OCI-LY3 (cell line): ENCODE results near the gene TXNDC11.

ENCODE experiments used
- H2AFZ ChIP-seq: fragments of 200-600, 300-600 bp; shearing (Covaris generic); 2 replicates; pipeline ENCODE4 v1.6.0; 2014; ENCODE audit warnings: antibody characterized with exemption, low read depth, low read length
- H3K27ac ChIP-seq: fragments of 200-600, 300-600 bp; sonication (generic); 2 replicates; pipeline ENCODE4 v1.5.1; 2014; ENCODE audit warnings: mild to moderate bottlenecking, low read length, moderate library complexity, mixed read lengths
- H3K27me3 ChIP-seq: fragments of 200-600, 300-600 bp; sonication (generic); 2 replicates; pipeline ENCODE4 v1.6.1; 2014; ENCODE audit warnings: low read depth, low read length, mixed read lengths
- H3K36me3 ChIP-seq: fragments of 200-600, 300-600 bp; sonication (generic); replicated peaks from 2 replicates; pipeline ENCODE3; 2014; ENCODE audit warnings: low read depth, low read length, mixed read lengths
- H3K4me1 ChIP-seq: fragments of 300-600, 200-600 bp; sonication (generic); 2 replicates; pipeline ENCODE4 v1.6.1; 2014; ENCODE audit warnings: low read length, mixed read lengths
- H3K4me2 ChIP-seq: fragments of 200-600, 300-600 bp; sonication (generic); 2 replicates; pipeline ENCODE4 v1.6.1; 2014; ENCODE audit warnings: low read length, mixed read lengths
- H3K4me3 ChIP-seq: fragments of 300-600, 200-600 bp; sonication (generic); 2 replicates; pipeline ENCODE4 v1.5.1; 2014; ENCODE audit warnings: antibody characterized with exemption, mild to moderate bottlenecking, low read length, moderate library complexity
- H3K79me2 ChIP-seq: fragments of 300-600, 200-600 bp; shearing (Covaris generic); 2 replicates; pipeline ENCODE4 v1.6.1; 2014; ENCODE audit warnings: mild to moderate bottlenecking, low read length, mixed read lengths
- H3K9ac ChIP-seq: fragments of 300-600, 200-600 bp; shearing (Covaris generic); 2 replicates; pipeline ENCODE4 v1.6.0; 2014; ENCODE audit warnings: mild to moderate bottlenecking, low read length, moderate library complexity
- H3K9me3 ChIP-seq: fragments of 200-600, 300-600 bp; shearing (Covaris generic); 2 replicates; pipeline ENCODE4 v1.6.1; 2014; ENCODE audit warnings: low read length, mixed read lengths; ENCODE audit not compliant: insufficient read depth
- H4K20me1 ChIP-seq: fragments of 200-600, 300-600 bp; sonication (generic); 2 replicates; pipeline ENCODE4 v1.6.1; 2016; ENCODE audit warnings: low read length, mixed read lengths; ENCODE audit not compliant: insufficient read depth
- EZH2phosphoT487 ChIP-seq: fragments of 200-600 bp; shearing (Covaris generic); IDR thresholded peaks from 2 replicates; pipeline ENCODE4 v1.6.1; 2018; ENCODE audit warnings: antibody characterized with exemption, mixed run types, low read depth
- TF ChIP-seq, protein P1 (sequence below): fragments of 200-600, 300-600 bp; sonication (generic); IDR thresholded peaks from 2 replicates; pipeline ENCODE4 v1.5.1; 2014; ENCODE audit warnings: antibody characterized with exemption, low read length, low read depth

Gene TXNDC11

DNA sequence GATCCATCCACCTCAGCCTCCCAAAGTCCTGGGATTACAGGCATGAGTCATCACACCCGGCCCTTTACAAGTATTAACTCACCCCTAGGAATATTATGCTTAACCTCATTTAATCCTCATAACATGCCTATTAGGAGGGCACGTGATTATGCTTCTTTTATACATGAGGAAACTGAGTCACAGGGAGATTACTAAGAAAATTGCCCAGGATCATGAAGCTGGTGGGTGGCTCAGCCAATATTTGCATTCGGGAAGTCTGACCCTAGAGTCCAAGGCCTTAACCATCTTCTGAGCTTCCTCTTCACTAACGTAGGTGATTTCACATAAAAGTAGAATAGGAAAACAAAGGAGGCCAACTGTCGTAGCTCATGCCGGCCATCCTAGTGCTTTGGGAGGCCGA, 93.4 kb downstream of the TXNDC11 start:
- Histone ChIP-seq H3K27ac (no peak overlapping the region), H3K27me3 (no peaks in the 10 kb centered on the region)

DNA sequence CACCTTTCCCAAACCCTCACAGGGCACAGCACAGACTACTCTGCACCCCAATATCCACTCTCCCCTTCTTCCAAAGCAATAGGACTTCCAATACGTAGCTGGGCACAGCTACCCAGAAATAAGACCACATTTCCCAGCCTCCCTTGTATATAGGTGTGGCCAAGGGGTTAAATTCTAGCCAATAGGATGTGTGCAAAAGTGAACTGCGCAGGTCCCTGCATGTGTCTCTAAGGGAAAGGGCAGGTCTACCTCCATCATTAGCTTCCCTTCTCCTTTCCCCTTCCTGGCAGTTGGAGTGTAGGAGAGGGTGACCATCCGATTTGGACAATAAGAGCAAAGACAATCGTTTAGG, 99.9 kb downstream of the TXNDC11 start:
- no peaks in the 10 kb centered on the region for H4K20me1 ChIP-seq
- H3K4me3 ChIP-seq: peak overlapping the region; percentile 34
- H3K4me1 ChIP-seq: peaks cover 3% of the 10 kb centered on the region; the same call in 1 of the 2 replicates
- TF ChIP-seq, protein P1, sequence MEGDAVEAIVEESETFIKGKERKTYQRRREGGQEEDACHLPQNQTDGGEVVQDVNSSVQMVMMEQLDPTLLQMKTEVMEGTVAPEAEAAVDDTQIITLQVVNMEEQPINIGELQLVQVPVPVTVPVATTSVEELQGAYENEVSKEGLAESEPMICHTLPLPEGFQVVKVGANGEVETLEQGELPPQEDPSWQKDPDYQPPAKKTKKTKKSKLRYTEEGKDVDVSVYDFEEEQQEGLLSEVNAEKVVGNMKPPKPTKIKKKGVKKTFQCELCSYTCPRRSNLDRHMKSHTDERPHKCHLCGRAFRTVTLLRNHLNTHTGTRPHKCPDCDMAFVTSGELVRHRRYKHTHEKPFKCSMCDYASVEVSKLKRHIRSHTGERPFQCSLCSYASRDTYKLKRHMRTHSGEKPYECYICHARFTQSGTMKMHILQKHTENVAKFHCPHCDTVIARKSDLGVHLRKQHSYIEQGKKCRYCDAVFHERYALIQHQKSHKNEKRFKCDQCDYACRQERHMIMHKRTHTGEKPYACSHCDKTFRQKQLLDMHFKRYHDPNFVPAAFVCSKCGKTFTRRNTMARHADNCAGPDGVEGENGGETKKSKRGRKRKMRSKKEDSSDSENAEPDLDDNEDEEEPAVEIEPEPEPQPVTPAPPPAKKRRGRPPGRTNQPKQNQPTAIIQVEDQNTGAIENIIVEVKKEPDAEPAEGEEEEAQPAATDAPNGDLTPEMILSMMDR: no peak
- TF ChIP-seq EZH2phosphoT487: no peak
- no peaks in the 10 kb centered on the region for H3K36me3 ChIP-seq
- peaks cover 13% of the 10 kb centered on the region for H3K27me3 ChIP-seq
- peak overlapping the region; percentile 51 for H3K4me2 ChIP-seq
- no peaks in the 10 kb centered on the region for H3K9me3 ChIP-seq
- no peak overlapping the region for H3K9ac ChIP-seq
- H3K27ac ChIP-seq: no peak overlapping the region
- no peaks in the 10 kb centered on the region for H3K79me2 ChIP-seq
- no peak overlapping the region for H2AFZ ChIP-seq

More for the DNA sequence above, 93.4 kb downstream of the TXNDC11 start:
- Histone ChIP-seq H3K9ac (no peak overlapping the region), H4K20me1 (no peaks in the 10 kb centered on the region), H2AFZ (no peak overlapping the region), H3K4me2 (no peak overlapping the region), H3K9me3 (no peaks in the 10 kb centered on the region), H3K79me2 (no peaks in the 10 kb centered on the region), H3K4me1 (0 out of 2 replicates have a peak, but pooled peaks cover 3% of the 10 kb centered on the region), H3K36me3 (no peaks in the 10 kb centered on the region), H3K4me3 (no peak overlapping the region)
- TF ChIP-seq EZH2phosphoT487: no peak
- TF ChIP-seq, protein P1: no peak

DNA sequence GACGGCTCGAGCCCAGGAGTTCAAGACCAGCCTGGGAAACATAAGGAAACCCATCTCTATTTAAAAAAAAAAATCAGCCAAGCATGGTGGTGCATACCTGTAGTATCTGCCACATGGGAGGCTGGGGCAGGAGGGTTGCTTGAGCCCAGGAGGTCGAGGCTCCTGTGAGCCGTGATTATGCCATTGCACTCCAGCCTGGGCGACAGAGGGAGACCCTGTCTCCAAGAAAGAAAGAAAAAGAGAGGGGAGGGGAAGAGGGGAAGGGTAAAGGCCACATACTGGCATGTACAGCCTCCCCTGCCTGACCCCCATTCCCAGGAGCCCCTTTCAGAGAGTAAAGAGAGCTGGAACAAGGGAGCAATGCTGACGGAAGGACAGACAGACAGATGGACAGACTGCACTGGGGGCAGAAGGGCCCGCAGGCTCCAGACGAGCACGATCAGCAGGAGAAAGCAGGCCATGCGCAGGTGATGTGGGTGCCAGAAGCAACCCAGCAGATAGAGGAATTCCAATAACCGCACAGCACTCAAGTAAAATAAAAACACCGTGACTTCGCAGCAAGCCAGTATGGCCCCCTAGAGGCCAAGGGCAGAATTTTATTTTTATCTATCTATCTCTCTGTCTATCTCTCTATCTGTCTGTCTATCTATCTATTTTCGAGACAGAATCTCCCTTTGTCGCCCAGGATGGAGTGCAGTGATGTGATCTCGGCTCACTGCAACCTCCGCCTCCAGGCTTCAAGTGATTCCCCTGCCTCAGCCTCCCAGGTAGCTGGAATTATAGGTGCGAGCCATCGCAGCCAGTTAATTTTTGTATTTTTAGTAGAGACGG, 101.5 kb downstream of the TXNDC11 start:
- peak overlapping the region; percentile 60 for H3K4me2 ChIP-seq
- no peaks in the 10 kb centered on the region for H3K79me2 ChIP-seq
- peaks cover 13% of the 10 kb centered on the region for H3K27me3 ChIP-seq
- H3K9me3 ChIP-seq: no peaks in the 10 kb centered on the region
- no peaks in the 10 kb centered on the region for H3K36me3 ChIP-seq
- H3K9ac ChIP-seq: no peak overlapping the region; the same call in 1 of the 2 replicates
- H4K20me1 ChIP-seq: no peaks in the 10 kb centered on the region
- H3K4me3 ChIP-seq: peak overlapping the region; percentile 29; the same call in 1 of the 2 replicates
- peaks cover 3% of the 10 kb centered on the region; the same call in 1 of the 2 replicates for H3K4me1 ChIP-seq
- no peak for TF ChIP-seq EZH2phosphoT487
- TF ChIP-seq, protein P1: peak; percentile 75
- no peak overlapping the region for H2AFZ ChIP-seq
- no peak overlapping the region for H3K27ac ChIP-seq
